ENCODE data around the gene MTR. TPM values are rescaled to one million over a fixed set of nuclear protein-coding genes. Genes with fewer than 3 reads are reported as not detected.

MTR gene
- total RNA-seq, 1 experiment from 2014 or later, result 24.6 TPM

- Histone ChIP-seq H3K4me1 (ENCODE audit: control insufficient read depth in 1 of 2, insufficient read depth in 2 of 2, low read length in 2 of 2) (no peaks in the 10 kb centered on the region), H3K27me3 (ENCODE audit: insufficient read depth, low read length) (peaks cover 15% of the 10 kb centered on the region), H3K9me3 (ENCODE audit: control insufficient read depth in 1 of 2, insufficient read depth in 1 of 2, low read depth in 1 of 2, low read length in 2 of 2) (no peaks in the 10 kb centered on the region), H3K36me3 (ENCODE audit: control insufficient read depth in 1 of 2, insufficient read depth in 2 of 2, low read length in 2 of 2) (no peaks in the 10 kb centered on the region), H3K27ac (ENCODE audit: low read depth, low read length) (no peak overlapping the region), H4K20me1 (ENCODE audit: insufficient read depth) (no peaks in the 10 kb centered on the region), H3K9me2 (ENCODE audit: insufficient read depth) (no peaks in the 10 kb centered on the region), H3K4me3 (replicated peaks in 1 of 2; ENCODE audit: low read depth in 1 of 2, low read length in 2 of 2) (no peak overlapping the region), H2AFZ (ENCODE audit: low read depth, low read length, poor library complexity, severe bottlenecking) (no peak overlapping the region), H3K79me2 (ENCODE audit: insufficient read depth, low read length) (no peaks in the 10 kb centered on the region), H3K9ac (ENCODE audit: low read length) (no peak overlapping the region), H3K4me2 (ENCODE audit: low read length) (no peak overlapping the region)
- ChIA-PET CTCF (no interaction called here), POLR2A (no interaction called here), RAD21 (ENCODE audit: low non-redundant PET in 1 of 2, low total read pairs in 2 of 2, uncharacterized antibody in 2 of 2, unreplicated experiment in 2 of 2) (no interaction called here)
- TF ChIP-seq EGR1 (IDR thresholded peaks at IDR 0.05; ENCODE audit: low read depth), result no peak
- TF ChIP-seq EZH2phosphoT487 (IDR thresholded peaks at IDR 0.05; ENCODE audit: borderline replicate concordance), result no peak
- no peak for TF ChIP-seq JUND (IDR thresholded peaks at IDR 0.05)
- no peak for TF ChIP-seq REST (IDR thresholded peaks at IDR 0.05; ENCODE audit: low read depth)
- TF ChIP-seq ZFX (IDR thresholded peaks at IDR 0.05), result no peak
- no peak for TF ChIP-seq ZNF274 (IDR thresholded peaks at IDR 0.05; ENCODE audit: low read depth, low read length)
- no peak for TF ChIP-seq YY1 (IDR thresholded peaks at IDR 0.05; ENCODE audit: extremely low read depth, insufficient replicate concordance, low read depth, low read length)
- TF ChIP-seq CBX3 (IDR thresholded peaks at IDR 0.05; ENCODE audit: low read depth), result no peak
- no peak for TF ChIP-seq ELF1 (IDR thresholded peaks at IDR 0.05; ENCODE audit: borderline replicate concordance, low read depth)
- TF ChIP-seq SP1 (IDR thresholded peaks at IDR 0.05; ENCODE audit: low read depth), result no peak
- TF ChIP-seq CEBPB (IDR thresholded peaks at IDR 0.05; ENCODE audit: low read depth), result no peak
- no peak for TF ChIP-seq ZBTB33 (IDR thresholded peaks at IDR 0.05; ENCODE audit: extremely low read depth, insufficient replicate concordance, low read length)
- no peak for TF ChIP-seq RAD21 (IDR thresholded peaks at IDR 0.05; ENCODE audit: low read depth)
- no peak for TF ChIP-seq SIN3A (IDR thresholded peaks at IDR 0.05; ENCODE audit: low read depth)
- no peak for TF ChIP-seq POLR2AphosphoS5 (IDR thresholded peaks at IDR 0.05; ENCODE audit: low read depth, low read length)
- TF ChIP-seq SRF (IDR thresholded peaks at IDR 0.05; ENCODE audit: low read depth), result no peak
- intact Hi-C loops (cut with micrococcal nuclease), result no loop called here
- no TSS peak for BruUV-seq (replicated peaks)
- DNase-seq (ENCODE audit: low read depth, low spot score) (no peak), ATAC-seq (no peak)
These were observed 157.3 kb downstream of the MTR start for GRCh38 chr1:236952246-236953003.

All from HCT116 (cell line).